Stomach (tissue), 9 donors: ENCODE measurements around the gene RHO. TPM values are rescaled to one million over a fixed set of nuclear protein-coding genes. Genes with fewer than 3 reads are reported as not detected.

Experiments
- DNase-seq, 2 donors: peaks; one replicate each; pipeline versions ENCODE4 v3.0.0 to v3.0.0-alpha.2; 2013 to 2019
- H3K27ac ChIP-seq, 5 donors: fragments of 200-600 bp in 4 of 5; sonication (generic) in 4 of 5; one replicate each; pipeline ENCODE4 v1.5.1; 2013 to 2019; ENCODE audit warnings: mild to moderate bottlenecking in 1 of 5, moderate library complexity in 1 of 5
- H3K27me3 ChIP-seq, 3 donors: fragments of 200-600 bp; sonication (generic); one replicate each; pipeline ENCODE4 v1.5.1; 2017 to 2019; ENCODE audit warnings: mixed run types in 1 of 3
- H3K36me3 ChIP-seq, 4 donors: fragments of 200-600 bp; sonication (generic); 1 replicate in 3 of 4; 2 replicates in 1 of 4; pipeline ENCODE4 v1.5.1; 2016 to 2019
- H3K4me1 ChIP-seq, 4 donors: fragments of 200-600 bp; sonication (generic); one replicate each; pipeline ENCODE4 v1.5.1; 2016 to 2019
- H3K4me3 ChIP-seq, 4 donors: fragments of 200-600 bp; sonication (generic) in 3 of 4; one replicate each; pipeline ENCODE4 v1.5.1; 2016 to 2019; ENCODE audit warnings: mild to moderate bottlenecking in 1 of 4
- H3K9me3 ChIP-seq, 4 donors: fragments of 200-600 bp; sonication (generic); one replicate each; pipeline ENCODE4 v1.5.1; 2016 to 2019
- CTCF ChIP-seq, 7 experiments: fragments of 450-650 bp in 4 of 7; fragments of 200-600 bp in 3 of 7; sonication (generic) in 3 of 7; IDR thresholded peaks; one replicate each; pipeline ENCODE4 v1.5.1; 2016 to 2019; ENCODE audit warnings: antibody characterized with exemption in 7 of 7, control low read depth in 2 of 7, mild to moderate bottlenecking in 1 of 7
- EP300 ChIP-seq: sonication (generic); formaldehyde crosslinking; IDR thresholded peaks from one replicate; pipeline ENCODE4 v1.6.1; 2017; ENCODE audit warnings: antibody characterized with exemption
- POLR2A ChIP-seq, 4 donors: fragments of 450-650 bp; IDR thresholded peaks; one replicate each; pipeline ENCODE4 v1.6.1; 2016; ENCODE audit warnings: antibody characterized with exemption in 4 of 4, control low read depth in 2 of 4, mild to moderate bottlenecking in 1 of 4, moderate library complexity in 1 of 4
- POLR2AphosphoS5 ChIP-seq, 3 donors: sonication (generic); formaldehyde crosslinking; IDR thresholded peaks; one replicate each; pipeline ENCODE4 v1.6.1; 2016; ENCODE audit warnings: antibody characterized with exemption in 3 of 3
- WGBS, 5 donors: extraction: QIAGEN DNeasy Blood & Tissue Kit in 3 of 5; methylation state at CpG; one replicate each; pipeline versions ENCODE4 v1.1.5 to v1.1.7; 2013 to 2018; 5-methylcytosine and 5-hydroxymethylcytosine counted together
- intact Hi-C: fragments of 100-400 bp; cut with DNase I; formaldehyde crosslinking; loops from one replicate; pipeline ENCODE4 v1.15.1; 2023; ENCODE audit warnings: low total_unique reads
- polyA plus RNA-seq, 3 donors: library from polyadenylated mRNA; stranded (reverse); fragments of 200-250 nt; gene quantifications; one replicate each; pipeline ENCODE4 v1.2.3, GENCODE V29; 2013
- total RNA-seq, 5 donors: library from RNA; depleted of rRNA; stranded (reverse); fragments of >200 nt; gene quantifications; one replicate each; pipeline versions ENCODE4 v1.1.0 to v1.2.3, GENCODE V29; 2014 to 2016
- donor health status: healthy with polysubstance abuse.
- donor health status: Bipolar disorder and iron deficiency.
- donor health status: healthy.

RHO gene
- total and polyA plus RNA-seq, 8 donors, result not detected

- no peak for DNase-seq
- Histone ChIP-seq H3K4me1 (peaks cover 0 to 4% (median 2%) of the 10 kb centered on the region in 4 donors), H3K27ac (no peak overlapping the region), H3K36me3 (no peaks in the 10 kb centered on the region), H3K9me3 (no peaks in the 10 kb centered on the region), H3K4me3 (no peak overlapping the region), H3K27me3 (no peaks in the 10 kb centered on the region)
- TF ChIP-seq CTCF (IDR thresholded peaks at IDR 0.05) (no peak), POLR2A (IDR thresholded peaks at IDR 0.05) (no peak), POLR2AphosphoS5 (IDR thresholded peaks at IDR 0.05) (no peak), EP300 (no peak)
- intact Hi-C loops, result no loop called here
- WGBS, 5 donors, result 81 to 97% (median 81%) methylated on average over 4 of the region's 4 CpGs
These were observed 6.1 kb downstream of the RHO start for GRCh38 chr3:129534428-129535027.

- TF ChIP-seq POLR2AphosphoS5 (IDR thresholded peaks at IDR 0.05) (no peak), EP300 (no peak), CTCF (IDR thresholded peaks at IDR 0.05) (no peak), POLR2A (IDR thresholded peaks at IDR 0.05) (no peak)
- Histone ChIP-seq H3K36me3 (no peaks in the 10 kb centered on the region), H3K27ac (no peak overlapping the region), H3K4me3 (no peak overlapping the region), H3K27me3 (no peaks in the 10 kb centered on the region), H3K4me1 (peaks cover 0 to under 1% (median 0%) of the 10 kb centered on the region in 4 donors), H3K9me3 (no peaks in the 10 kb centered on the region)
- WGBS, 5 donors, result 82 to 100% (median 88%) methylated on average over 1 of the region's 1 CpG
- DNase-seq, result no peak
- intact Hi-C loops, result no loop called here
These were observed 6.6 kb downstream of the RHO start for GRCh38 chr3:129535075-129535474.

DNA sequence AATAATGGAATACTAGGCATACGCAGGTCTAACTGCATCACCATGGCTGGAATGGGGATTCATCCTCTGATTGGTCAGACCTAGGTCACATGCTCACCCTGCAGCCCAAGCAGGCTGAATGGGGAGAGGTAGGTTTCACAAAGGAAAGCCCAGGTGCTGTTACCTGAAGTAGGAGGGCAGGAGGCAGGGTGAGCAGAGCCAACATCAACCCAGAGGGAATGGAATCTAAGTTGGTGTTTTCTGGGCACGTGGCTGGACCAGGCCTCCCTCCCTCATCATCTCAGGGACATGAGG is 7.9 kb downstream of the RHO start:
- WGBS, 5 donors, result 77 to 84% (median 80%) methylated on average over 2 of the region's 2 CpGs

DNA sequence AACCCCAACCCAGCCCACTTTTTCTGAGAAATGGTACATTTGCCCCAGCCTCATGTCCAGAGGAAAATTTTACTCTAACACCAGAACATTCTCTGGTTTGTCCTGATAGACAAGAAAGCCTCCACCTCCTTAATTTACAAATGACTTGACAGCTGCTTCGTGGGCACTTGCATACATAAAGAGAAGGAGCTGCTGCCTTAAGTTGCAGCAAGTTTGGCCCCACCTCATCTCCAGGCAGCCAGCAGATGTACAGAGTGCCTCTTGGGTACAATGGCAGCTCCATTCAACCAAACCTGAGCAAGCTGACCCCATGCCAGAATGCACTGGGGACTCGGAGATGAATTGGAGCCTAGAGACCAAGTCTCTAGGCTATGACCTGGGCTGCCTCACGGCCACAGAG is 8.4 kb downstream of the RHO start:
- Histone ChIP-seq H3K4me1 (no peaks in the 10 kb centered on the region), H3K27me3 (no peaks in the 10 kb centered on the region), H3K9me3 (no peaks in the 10 kb centered on the region), H3K4me3 (no peak overlapping the region), H3K27ac (no peak overlapping the region), H3K36me3 (no peaks in the 10 kb centered on the region)
- TF ChIP-seq POLR2AphosphoS5 (IDR thresholded peaks at IDR 0.05) (no peak), POLR2A (IDR thresholded peaks at IDR 0.05) (no peak), EP300 (no peak), CTCF (IDR thresholded peaks at IDR 0.05) (no peak)
- intact Hi-C loops, result no loop called here
- WGBS, 5 donors, result 70 to 90% (median 82%) methylated on average over 3 of the region's 3 CpGs
- no peak for DNase-seq

More for the DNA sequence above, 7.9 kb downstream of the RHO start:
- DNase-seq, result no peak
- H3K27me3 ChIP-seq, result no peaks in the 10 kb centered on the region
- no peaks in the 10 kb centered on the region for H3K9me3 ChIP-seq
- TF ChIP-seq POLR2A (IDR thresholded peaks at IDR 0.05), result no peak
- TF ChIP-seq CTCF (IDR thresholded peaks at IDR 0.05), result no peak
- TF ChIP-seq POLR2AphosphoS5 (IDR thresholded peaks at IDR 0.05), result no peak
- no peak for TF ChIP-seq EP300
- no peaks in the 10 kb centered on the region for H3K4me1 ChIP-seq
- no peak overlapping the region for H3K27ac ChIP-seq
- no peak overlapping the region for H3K4me3 ChIP-seq
- intact Hi-C loops, result no loop called here
- no peaks in the 10 kb centered on the region for H3K36me3 ChIP-seq
